GM19452 (cell line): ENCODE results near the gene TSPYL4.
"Not testable (repeated sequence)": the region's sequence is repeated elsewhere in the genome, so short reads cannot be mapped to it uniquely, and the experiment has no call there.

Experiments used
- ATAC-seq: cut with Tn5 transposase; IDR thresholded peaks from one replicate; pipeline ENCODE4 v1.9.1; 2021; ENCODE audit not compliant: unreplicated experiment

The TSPYL4 gene

DNA sequence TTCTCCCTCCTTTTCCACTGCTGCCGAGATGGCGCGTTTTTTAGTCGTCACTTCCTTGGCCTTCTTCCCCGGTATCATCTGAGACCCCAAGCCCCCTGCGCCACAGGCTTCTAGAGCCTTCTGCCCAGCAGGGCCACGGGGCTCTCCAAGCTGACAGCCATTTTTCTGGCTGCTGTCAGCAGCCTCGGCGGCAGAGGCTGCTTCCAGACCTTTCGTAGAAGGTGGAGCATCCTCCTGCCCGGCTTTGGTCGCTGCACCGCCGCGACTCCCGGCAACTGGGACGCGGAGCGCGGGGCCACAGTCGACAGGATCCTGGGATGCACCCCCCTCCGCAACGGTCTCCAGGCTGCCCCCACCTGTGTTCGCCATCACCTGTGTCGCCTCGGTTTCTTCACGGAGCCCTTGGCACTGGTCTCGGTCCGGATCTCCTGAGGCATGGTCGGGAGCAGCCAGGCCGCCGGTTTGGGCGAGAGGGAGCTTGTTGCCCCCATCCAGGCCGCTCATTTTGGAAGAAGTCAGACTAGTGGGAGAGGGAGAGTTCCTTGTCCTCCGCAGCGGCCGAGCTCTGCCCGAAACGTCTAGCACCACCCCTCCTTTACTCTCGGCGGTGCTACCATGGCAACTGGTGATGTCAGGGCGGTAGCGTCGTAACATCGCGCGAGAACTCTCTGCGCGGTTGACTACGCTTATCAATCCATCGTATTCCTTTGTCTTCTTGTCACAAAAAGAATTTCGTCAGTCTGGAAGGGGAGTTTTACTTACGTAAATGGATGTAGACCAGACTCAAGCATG, at the start of gene TSPYL4:
TSS of gene TSPYL4 (minus strand) at position 571 of the 792 bp plus-strand sequence. CDS start at position 504, 67 bp downstream.
- peak; percentile 100 for ATAC-seq

GRCh38 chr6:116301104-116301503, 47.2 kb upstream of the TSPYL4 start:
- ATAC-seq, result no peak

GRCh38 chr6:116300566-116300965, 46.7 kb upstream of the TSPYL4 start:
- no peak for ATAC-seq

GRCh38 chr6:116298973-116299372, 45.1 kb upstream of the TSPYL4 start:
- peak; percentile 78 for ATAC-seq

- no peak for ATAC-seq
Measured at GRCh38 chr6:116298273-116298672, 44.4 kb upstream of the TSPYL4 start.

DNA sequence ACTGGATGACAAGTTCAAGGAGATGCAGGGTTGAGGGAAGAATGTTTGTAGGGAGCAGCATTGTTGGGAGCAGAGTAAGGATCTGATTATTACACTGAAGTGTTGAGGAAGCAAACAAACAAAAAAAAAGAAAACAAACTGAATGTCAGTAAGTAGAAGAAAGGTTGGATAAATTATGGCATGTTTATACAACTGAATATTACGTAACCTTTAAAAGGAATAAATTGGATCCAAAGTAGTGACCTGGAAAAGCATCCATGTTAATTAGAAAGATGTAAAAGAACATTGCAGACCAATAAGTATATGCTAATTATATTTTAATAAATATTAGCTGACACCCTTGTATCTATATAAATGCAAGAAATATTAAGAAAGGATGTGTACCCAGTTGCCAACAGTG, 38.7 kb upstream of the TSPYL4 start:
- ATAC-seq, result no peak

- no peak for ATAC-seq
Measured at GRCh38 chr6:116291701-116292396, 38.0 kb upstream of the TSPYL4 start.

- no peak for ATAC-seq
Measured at GRCh38 chr6:116290799-116291198, 36.9 kb upstream of the TSPYL4 start.

DNA sequence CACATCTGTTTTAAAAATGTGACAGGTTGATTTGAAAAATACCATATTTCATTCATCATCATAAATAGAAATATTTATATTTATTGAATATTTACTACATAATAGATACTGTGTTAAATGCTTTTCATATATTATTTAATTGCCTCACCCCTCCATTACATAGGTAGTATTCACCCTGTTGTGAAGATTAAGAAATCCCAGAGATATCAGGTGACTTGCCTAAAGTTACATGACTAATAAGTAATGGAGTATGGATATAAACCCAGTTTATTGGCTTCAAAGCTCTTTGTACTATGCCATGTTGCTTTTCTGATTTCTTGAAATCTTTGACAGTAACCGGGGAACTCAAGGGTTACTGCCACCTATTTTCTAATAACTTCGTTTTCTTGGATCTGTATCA, 36.0 kb upstream of the TSPYL4 start:
- no peak for ATAC-seq

- no peak for ATAC-seq
Measured at GRCh38 chr6:116287689-116288282, 33.9 kb upstream of the TSPYL4 start.

DNA sequence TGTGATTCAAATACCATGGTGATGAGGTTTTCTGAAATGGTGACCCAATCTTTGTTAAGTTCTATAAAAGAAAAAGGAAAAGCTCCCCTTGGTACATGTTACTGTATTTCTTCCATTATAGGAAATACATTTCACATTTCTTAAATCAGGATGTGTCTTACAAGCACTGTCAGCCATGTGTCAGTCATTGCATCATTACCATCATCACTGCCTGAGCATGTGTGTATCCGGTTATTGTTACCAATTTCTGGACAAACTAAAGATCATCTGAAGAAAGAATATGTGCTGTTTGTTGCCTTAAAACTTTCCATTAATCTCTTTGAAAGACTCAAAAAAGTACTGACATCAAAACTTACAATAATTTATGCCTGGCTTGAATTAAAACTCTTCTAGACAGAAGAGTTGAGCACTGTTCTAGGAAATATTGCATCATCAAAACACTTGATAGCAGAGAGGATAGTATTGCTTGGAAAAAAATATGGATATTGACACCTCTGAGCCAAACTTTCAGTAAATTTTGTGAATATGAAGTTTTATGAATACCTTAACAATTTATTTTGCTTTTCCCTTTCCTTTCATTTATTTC, 33.0 kb upstream of the TSPYL4 start:
- ATAC-seq, result no peak

GRCh38 chr6:116284984-116285383, 31.1 kb upstream of the TSPYL4 start:
- not testable (repeated sequence) for ATAC-seq

DNA sequence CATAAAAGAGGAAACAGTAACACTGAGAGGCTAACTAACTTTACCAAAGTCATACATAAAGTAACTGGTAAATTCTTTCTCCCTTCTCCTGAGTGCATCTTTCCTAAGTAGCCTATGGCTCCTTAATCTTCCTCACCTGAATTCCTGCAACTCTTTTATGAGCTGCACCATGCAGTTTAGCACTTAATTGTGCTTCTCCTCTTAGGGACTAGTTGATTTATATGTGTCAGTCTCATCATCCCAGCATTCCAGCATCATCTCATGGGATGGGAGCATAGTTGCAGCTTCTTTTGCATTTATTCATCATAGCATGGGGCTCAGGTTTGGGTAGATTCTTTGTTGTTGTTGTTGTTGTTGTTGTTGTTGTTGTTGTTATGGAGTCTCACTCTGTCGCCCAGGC, 29.3 kb upstream of the TSPYL4 start:
- no peak for ATAC-seq

DNA sequence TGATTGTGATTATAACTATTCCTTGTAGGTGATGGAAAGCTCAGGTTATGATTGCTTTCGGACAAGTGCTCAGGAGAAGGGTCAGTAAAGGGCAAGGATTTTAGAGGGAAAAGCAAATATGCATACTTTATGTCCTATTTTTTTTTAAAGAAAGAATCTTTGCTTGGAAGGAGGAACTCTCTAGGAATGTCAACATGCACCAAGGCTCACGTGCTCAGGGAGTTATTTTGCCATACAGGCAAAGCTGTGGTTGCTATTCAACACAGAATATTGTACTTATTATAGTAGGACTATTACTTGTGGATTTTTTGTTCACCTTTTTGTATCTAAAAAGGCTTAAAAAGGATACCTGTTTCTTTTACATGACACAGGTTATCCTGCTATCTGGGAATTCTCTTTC, 28.8 kb upstream of the TSPYL4 start:
- ATAC-seq, result no peak

DNA sequence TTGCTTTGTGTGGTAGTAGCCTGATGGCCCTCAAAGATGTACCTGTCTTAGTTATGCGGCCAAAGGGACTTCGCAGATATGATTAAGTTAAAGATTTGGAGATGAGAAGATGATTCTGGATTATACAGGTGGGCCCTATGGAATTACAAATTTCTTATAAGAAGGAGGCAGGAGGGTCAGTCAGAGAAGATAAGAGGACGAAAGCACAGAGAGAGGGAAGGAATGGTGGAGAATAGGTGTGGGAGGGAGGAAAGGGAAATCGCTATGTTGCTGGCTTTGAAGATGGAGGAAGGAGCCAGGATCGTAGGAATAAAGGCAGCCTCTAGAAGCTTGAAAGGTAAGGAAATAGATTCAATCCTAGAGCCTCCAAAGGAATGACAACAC, 27.1 kb upstream of the TSPYL4 start:
- ATAC-seq, result no peak

GRCh38 chr6:116280161-116280932, 26.5 kb upstream of the TSPYL4 start:
- no peak for ATAC-seq

DNA sequence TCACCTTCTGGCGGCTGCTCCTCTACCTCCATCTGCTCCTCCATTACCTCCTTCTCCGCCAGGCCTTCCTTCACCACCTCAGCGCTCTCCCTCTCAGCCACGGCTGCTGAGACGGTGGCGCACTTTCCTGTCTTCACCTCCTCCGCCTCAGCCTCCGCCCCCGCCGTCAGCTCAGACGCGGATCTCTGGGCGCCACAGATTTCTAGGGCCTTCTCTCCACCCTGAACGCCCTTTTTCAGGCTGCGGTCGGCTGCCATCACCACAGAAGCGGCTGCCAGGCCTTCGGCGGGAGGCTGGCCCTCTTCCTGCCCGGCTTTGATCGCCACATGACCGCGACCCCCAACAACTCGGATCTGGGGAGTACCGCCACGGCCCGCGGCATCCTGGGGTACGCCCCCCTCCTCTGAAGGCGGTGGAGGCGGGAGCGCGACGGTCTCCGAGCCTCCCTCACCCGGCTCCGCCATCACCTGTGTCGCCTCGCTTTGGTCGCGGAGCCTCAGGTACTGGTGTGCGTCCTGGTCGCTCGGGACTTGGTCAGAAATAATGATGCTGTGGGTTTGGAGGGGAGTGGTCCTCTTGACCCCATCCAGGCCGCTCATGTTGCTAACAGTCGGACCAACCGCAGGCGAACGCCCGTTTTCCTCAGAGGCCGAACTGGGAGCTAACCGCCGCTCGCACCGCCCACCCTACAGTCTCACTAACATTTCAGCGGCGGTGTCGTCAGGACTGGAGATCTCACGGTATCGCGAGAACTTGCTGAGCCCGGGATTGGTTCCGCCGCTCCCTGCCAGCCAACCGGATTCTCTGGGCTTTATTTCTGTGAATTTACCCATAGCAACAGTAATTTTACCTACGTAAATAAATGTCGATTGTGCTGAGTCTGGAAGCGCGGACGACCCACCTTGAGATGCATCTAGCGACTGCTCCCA, 25.6 kb upstream of the TSPYL4 start, which contains the start of gene TSPYL1:
TSS of gene TSPYL1 (minus strand) at position 699 of the 929 bp plus-strand sequence. CDS start at position 599, 100 bp downstream.
- ATAC-seq, result peak; percentile 94

DNA sequence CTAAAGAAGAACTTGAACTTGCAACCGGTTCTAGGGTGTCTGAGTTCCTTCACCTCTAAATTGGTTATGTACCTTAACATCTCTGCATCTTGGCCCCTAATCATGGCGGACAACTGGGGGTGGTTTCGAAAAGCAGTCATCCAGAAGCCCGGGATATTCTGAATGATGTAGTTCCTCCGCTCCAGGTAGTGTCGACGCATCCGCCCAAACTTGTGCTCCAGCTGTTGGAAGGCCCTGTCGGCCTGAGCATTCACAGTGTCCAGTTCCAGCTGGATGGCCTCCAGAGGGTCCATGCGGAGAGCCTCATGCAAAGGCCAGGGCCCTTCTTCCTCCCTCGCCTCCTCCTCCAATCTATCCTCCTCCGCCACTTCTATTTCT, 25.0 kb upstream of the TSPYL4 start:
- ATAC-seq, result peak; percentile 1

DNA sequence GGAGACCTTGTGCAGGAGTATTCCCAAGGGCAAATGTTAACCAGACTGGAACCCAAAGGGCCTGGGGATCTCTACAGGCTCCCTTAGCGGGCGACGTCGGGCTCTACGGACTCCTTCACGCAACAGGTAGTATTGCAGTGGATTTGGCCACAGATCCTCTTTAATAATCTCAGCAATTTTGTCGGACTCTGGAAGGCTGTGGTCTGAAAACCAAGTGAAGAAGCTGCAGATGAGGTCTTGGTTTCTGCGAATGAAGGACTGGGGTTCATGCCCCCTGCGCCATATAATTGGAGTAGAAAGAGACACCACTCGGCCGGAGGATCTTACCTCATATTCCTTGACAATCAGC, 24.6 kb upstream of the TSPYL4 start:
- no peak for ATAC-seq

- no peak for ATAC-seq
Measured at GRCh38 chr6:116277124-116277523, 23.2 kb upstream of the TSPYL4 start.
